CD4-positive, alpha-beta T cell treated with Interleukin-6 at 100 ng/mL for 8 hours (primary cell): Measurements from ENCODE around the gene RYR3.

Experiments
- DNase-seq: peaks from one replicate; pipeline ENCODE4 v3.0.0-alpha.2; 2020; ENCODE audit warnings: mixed read lengths, low spot score

RYR3 gene

GRCh38 chr15:33451385-33451784, 140.6 kb downstream of the RYR3 start:
- DNase-seq, result no peak

- no peak for DNase-seq
Observed at GRCh38 chr15:33453761-33454160, 143.0 kb downstream of the RYR3 start.

- no peak for DNase-seq
Observed at GRCh38 chr15:33454346-33454745, 143.6 kb downstream of the RYR3 start.

GRCh38 chr15:33454996-33455395, 144.2 kb downstream of the RYR3 start:
- DNase-seq, result no peak

- no peak for DNase-seq
Observed at GRCh38 chr15:33458421-33458820, 147.7 kb downstream of the RYR3 start.

GRCh38 chr15:33460166-33460805, 149.5 kb downstream of the RYR3 start:
- DNase-seq, result no peak

- no peak for DNase-seq
Observed at GRCh38 chr15:33461671-33462070, 150.9 kb downstream of the RYR3 start.

- DNase-seq, result no peak
Observed at GRCh38 chr15:33467146-33467815, 156.5 kb downstream of the RYR3 start.

GRCh38 chr15:33467816-33468163, 157.0 kb downstream of the RYR3 start:
- DNase-seq, result no peak

GRCh38 chr15:33468740-33469139, 158.0 kb downstream of the RYR3 start:
- DNase-seq, result no peak

GRCh38 chr15:33473005-33473404, 162.2 kb downstream of the RYR3 start:
- DNase-seq, result no peak

- no peak for DNase-seq
Observed at GRCh38 chr15:33473714-33474113, 162.9 kb downstream of the RYR3 start.

GRCh38 chr15:33476076-33476475, 165.3 kb downstream of the RYR3 start:
- DNase-seq, result no peak

- no peak for DNase-seq
Observed at GRCh38 chr15:33476908-33477307, 166.1 kb downstream of the RYR3 start.

- DNase-seq, result no peak
Observed at GRCh38 chr15:33489335-33489734, 178.6 kb downstream of the RYR3 start.

- no peak for DNase-seq
Observed at GRCh38 chr15:33490703-33491102, 179.9 kb downstream of the RYR3 start.

- DNase-seq, result no peak
Observed at GRCh38 chr15:33492434-33493052, 181.8 kb downstream of the RYR3 start.

- DNase-seq, result no peak
Observed at GRCh38 chr15:33494306-33494705, 183.5 kb downstream of the RYR3 start.

GRCh38 chr15:33500432-33501195, 189.8 kb downstream of the RYR3 start:
- DNase-seq, result no peak

GRCh38 chr15:33503681-33504080, 192.9 kb downstream of the RYR3 start:
- DNase-seq, result no peak

GRCh38 chr15:33506781-33507296, 196.1 kb downstream of the RYR3 start:
- DNase-seq, result no peak

GRCh38 chr15:33508703-33509102, 197.9 kb downstream of the RYR3 start:
- no peak for DNase-seq

- DNase-seq, result no peak
Observed at GRCh38 chr15:33515121-33515520, 204.4 kb downstream of the RYR3 start.
